ENCODE measurements around the gene ASB18.

Gene ASB18, protein sequence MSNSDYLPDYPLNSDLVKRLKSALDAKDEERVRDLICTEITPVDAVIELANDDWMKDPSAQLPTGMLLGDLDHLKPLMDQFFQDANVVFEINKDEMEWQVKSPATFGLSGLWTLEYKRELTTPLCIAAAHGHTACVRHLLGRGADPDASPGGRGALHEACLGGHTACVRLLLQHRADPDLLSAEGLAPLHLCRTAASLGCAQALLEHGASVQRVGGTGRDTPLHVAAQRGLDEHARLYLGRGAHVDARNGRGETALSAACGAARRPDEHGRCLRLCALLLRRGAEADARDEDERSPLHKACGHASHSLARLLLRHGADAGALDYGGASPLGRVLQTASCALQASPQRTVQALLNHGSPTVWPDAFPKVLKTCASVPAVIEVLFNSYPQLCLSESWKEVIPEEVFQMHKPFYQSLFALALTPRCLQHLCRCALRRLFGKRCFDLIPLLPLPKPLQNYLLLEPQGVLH

DNA sequence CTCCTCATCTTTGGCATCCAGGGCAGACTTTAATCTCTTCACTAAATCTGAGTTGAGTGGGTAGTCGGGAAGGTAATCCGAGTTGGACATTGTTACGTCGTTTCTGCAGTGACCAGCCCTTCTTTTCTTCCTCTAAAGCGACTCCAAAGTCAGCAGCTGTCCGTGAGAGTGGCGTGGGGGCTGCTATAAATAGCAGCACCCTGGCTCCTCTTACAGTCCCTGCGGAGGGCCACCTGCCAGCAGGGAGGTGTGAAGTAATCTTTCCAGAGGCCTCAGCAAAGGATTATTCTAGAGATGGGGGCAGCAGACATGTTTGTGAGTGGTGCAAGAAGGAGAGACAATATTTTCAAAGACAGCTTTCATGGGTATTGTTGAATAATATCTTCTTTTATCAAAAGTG lies at the start of gene ASB18:
TSS of gene ASB18 (minus strand) at position 151 of the 400 bp plus-strand sequence. CDS start at position 90, 61 bp downstream.
- no peak within 1 kb of the TSS for H3K27ac ChIP-seq (ENCODE audit: low read depth, low read length)
- H3K4me3 ChIP-seq (ENCODE audit: low read depth, low read length), result no peak within 1 kb of the TSS
- H3K9me3 ChIP-seq (ENCODE audit: control insufficient read depth, insufficient read depth, low read length), result peaks cover 4% of the 10 kb centered on the region; the same call in 1 of the 2 replicates
- H3K36me3 ChIP-seq (ENCODE audit: control insufficient read depth, insufficient read depth, low read length), result no peaks in the 10 kb centered on the region
- H3K4me1 ChIP-seq (ENCODE audit: control insufficient read depth, insufficient read depth, low read length), result no peaks in the 10 kb centered on the region
- H3K27me3 ChIP-seq (ENCODE audit: control insufficient read depth, insufficient read depth, low read length), result no peaks in the 10 kb centered on the region
- no peak within 1 kb of the TSS for H3K9ac ChIP-seq (ENCODE audit: low read depth, low read length)

DNA sequence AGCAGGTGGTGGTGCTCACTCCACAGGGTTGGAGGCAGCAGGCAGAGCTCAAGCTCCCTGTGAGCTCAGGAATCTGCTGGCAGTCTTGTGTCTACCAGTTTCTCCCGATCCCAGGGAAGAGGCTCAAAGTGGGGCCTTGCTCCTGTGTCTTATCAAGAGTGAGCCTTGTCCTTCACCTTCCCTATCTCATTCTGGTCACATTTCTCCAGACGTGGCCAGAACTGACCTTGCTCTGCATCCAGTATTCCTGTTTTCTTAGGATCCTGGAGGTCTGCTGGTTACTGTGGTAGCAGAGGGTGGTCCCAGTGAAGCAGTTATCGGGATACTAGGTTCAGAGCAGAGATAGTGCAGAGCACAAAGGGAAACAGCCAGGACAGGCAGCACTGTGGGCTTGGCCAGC lies 47.1 kb upstream of the ASB18 start:
- Histone ChIP-seq H3K4me3 (ENCODE audit: low read depth, low read length) (no peak overlapping the region), H3K27me3 (ENCODE audit: control insufficient read depth, insufficient read depth, low read length) (0 out of 2 replicates have a peak, but pooled peaks cover 3% of the 10 kb centered on the region), H3K9ac (ENCODE audit: low read depth, low read length) (no peak overlapping the region), H3K9me3 (ENCODE audit: control insufficient read depth, insufficient read depth, low read length) (no peaks in the 10 kb centered on the region), H3K36me3 (ENCODE audit: control insufficient read depth, insufficient read depth, low read length) (no peaks in the 10 kb centered on the region), H3K4me1 (ENCODE audit: control insufficient read depth, insufficient read depth, low read length) (peaks cover 17% of the 10 kb centered on the region), H3K27ac (ENCODE audit: low read depth, low read length) (no peak overlapping the region)

DNA sequence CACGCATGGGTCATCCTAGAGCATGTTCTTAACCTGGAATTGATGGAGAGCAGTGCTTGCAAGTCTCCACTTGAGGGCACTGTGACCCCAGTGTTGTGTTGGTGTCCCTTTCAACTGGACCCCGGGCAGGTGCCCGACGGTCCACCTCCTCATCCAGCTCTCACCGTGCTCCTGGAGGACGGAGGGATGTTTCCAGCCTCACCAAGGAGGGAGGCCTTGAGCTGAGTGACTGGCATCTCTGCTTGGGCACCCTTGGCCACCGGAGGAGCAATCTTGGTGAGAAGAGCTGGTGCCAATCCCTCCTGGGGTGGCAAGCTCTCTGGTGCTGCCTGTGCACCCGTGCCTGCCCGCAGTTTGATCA lies 45.4 kb upstream of the ASB18 start:
- Histone ChIP-seq H3K27me3 (ENCODE audit: control insufficient read depth, insufficient read depth, low read length) (0 out of 2 replicates have a peak, but pooled peaks cover 3% of the 10 kb centered on the region), H3K36me3 (ENCODE audit: control insufficient read depth, insufficient read depth, low read length) (no peaks in the 10 kb centered on the region), H3K9ac (ENCODE audit: low read depth, low read length) (no peak overlapping the region), H3K4me3 (ENCODE audit: low read depth, low read length) (no peak overlapping the region), H3K9me3 (ENCODE audit: control insufficient read depth, insufficient read depth, low read length) (no peaks in the 10 kb centered on the region), H3K27ac (ENCODE audit: low read depth, low read length) (no peak overlapping the region), H3K4me1 (ENCODE audit: control insufficient read depth, insufficient read depth, low read length) (peaks cover 17% of the 10 kb centered on the region)

DNA sequence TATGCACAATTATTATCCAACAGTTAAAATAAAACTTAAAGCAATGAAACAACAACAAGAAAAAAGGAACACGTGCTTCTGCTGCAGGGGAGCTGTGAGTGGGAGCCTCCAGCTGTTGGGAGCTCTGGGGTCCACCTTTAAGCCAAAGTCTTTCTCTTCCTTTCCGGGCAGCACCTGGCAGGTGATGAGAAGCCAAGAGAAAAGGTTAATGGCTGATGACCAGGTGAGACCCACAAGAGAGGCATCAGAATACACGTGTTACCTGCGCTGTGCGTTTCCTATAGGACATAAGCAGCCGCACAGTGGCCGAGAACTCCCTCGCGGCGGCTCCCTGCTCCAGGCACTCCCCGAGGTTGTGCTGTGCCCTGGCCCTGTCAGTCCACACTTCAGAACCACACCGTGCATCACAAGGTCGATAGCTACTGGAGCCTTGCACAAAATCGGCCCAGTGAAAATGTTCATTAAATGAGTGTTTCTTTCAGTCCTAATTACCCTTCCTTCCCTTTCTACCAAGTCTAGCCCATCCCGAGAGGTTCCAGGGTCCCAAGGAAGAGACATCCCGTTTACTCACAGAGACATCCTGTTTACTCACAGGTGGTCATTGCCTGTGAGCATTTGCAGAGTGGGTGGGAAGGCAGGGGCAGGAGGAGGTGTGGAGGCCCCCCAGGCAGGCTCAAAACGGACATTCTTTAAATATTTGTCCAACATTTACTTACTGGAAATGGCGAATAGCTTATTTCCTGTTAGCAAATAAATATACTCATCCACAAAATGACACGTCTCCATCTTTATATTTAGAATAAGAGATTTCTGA lies 44.9 kb upstream of the ASB18 start:
- no peak overlapping the region for H3K27ac ChIP-seq (ENCODE audit: low read depth, low read length)
- H3K9ac ChIP-seq (ENCODE audit: low read depth, low read length), result no peak overlapping the region
- H3K4me1 ChIP-seq (ENCODE audit: control insufficient read depth, insufficient read depth, low read length), result peaks cover 17% of the 10 kb centered on the region
- no peaks in the 10 kb centered on the region for H3K9me3 ChIP-seq (ENCODE audit: control insufficient read depth, insufficient read depth, low read length)
- H3K27me3 ChIP-seq (ENCODE audit: control insufficient read depth, insufficient read depth, low read length), result 0 out of 2 replicates have a peak, but pooled peaks cover 3% of the 10 kb centered on the region
- no peak overlapping the region for H3K4me3 ChIP-seq (ENCODE audit: low read depth, low read length)
- no peaks in the 10 kb centered on the region for H3K36me3 ChIP-seq (ENCODE audit: control insufficient read depth, insufficient read depth, low read length)

DNA sequence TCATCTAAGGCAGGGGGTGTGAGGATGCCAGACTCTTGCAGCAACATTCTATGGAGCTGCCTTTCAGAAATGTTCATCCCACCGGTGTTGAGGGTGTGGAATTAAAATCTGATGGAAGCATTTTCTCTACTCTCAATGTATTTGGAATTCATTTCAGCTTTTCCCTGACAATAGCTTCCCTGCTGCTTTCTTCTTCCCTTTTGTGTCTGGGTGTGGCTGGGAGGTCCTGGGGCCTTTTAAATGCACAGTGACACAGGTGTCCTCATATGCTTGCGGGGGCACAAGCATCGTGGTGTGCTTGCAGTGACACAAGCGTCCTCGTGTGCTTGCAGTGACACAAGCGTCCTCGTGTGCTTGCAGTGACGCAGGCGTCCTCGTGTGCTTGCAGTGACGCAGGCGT lies 43.4 kb upstream of the ASB18 start:
- Histone ChIP-seq H3K9ac (ENCODE audit: low read depth, low read length) (no peak overlapping the region), H3K4me1 (ENCODE audit: control insufficient read depth, insufficient read depth, low read length) (peaks cover 17% of the 10 kb centered on the region), H3K27ac (ENCODE audit: low read depth, low read length) (no peak overlapping the region), H3K4me3 (ENCODE audit: low read depth, low read length) (no peak overlapping the region), H3K27me3 (ENCODE audit: control insufficient read depth, insufficient read depth, low read length) (0 out of 2 replicates have a peak, but pooled peaks cover 3% of the 10 kb centered on the region), H3K9me3 (ENCODE audit: control insufficient read depth, insufficient read depth, low read length) (no peaks in the 10 kb centered on the region), H3K36me3 (ENCODE audit: control insufficient read depth, insufficient read depth, low read length) (no peaks in the 10 kb centered on the region)

DNA sequence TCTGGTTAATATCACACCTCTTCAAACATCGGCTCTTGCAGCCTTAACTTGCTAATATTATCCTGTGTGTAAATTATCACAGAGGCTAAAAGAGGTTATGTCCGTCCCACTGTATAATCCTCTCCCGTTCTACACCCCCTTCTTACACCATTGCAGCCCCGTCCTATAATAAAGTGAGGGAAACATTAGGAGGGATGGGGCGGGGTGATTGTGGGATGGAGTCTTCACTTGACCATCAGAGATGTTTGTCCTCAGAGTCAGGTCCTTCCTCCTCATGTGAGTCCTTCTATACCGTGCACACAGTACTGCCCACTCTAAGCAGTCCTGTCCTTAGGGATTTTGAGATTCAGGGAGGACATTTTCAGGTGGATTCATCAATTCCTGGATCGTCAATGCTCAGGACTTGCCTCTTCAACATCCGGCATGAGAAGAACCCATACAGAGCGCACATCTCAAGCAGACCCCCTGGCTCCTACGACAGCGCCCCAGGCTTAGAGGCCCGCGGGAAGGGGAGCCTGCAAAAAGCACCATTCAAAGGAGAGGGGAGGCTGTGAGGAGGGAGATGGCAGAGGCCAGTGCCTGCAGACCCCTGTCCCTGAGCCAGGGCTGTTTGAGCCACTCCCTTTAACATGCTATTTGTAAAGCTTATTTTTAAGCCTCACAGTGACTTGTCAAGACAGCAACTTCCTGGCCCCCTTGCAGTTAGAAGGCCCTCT lies 42.8 kb upstream of the ASB18 start:
- H3K9ac ChIP-seq (ENCODE audit: low read depth, low read length), result no peak overlapping the region
- no peak overlapping the region for H3K27ac ChIP-seq (ENCODE audit: low read depth, low read length)
- H3K36me3 ChIP-seq (ENCODE audit: control insufficient read depth, insufficient read depth, low read length), result no peaks in the 10 kb centered on the region
- H3K4me3 ChIP-seq (ENCODE audit: low read depth, low read length), result no peak overlapping the region
- 0 out of 2 replicates have a peak, but pooled peaks cover 3% of the 10 kb centered on the region for H3K27me3 ChIP-seq (ENCODE audit: control insufficient read depth, insufficient read depth, low read length)
- peaks cover 17% of the 10 kb centered on the region for H3K4me1 ChIP-seq (ENCODE audit: control insufficient read depth, insufficient read depth, low read length)
- H3K9me3 ChIP-seq (ENCODE audit: control insufficient read depth, insufficient read depth, low read length), result no peaks in the 10 kb centered on the region

DNA sequence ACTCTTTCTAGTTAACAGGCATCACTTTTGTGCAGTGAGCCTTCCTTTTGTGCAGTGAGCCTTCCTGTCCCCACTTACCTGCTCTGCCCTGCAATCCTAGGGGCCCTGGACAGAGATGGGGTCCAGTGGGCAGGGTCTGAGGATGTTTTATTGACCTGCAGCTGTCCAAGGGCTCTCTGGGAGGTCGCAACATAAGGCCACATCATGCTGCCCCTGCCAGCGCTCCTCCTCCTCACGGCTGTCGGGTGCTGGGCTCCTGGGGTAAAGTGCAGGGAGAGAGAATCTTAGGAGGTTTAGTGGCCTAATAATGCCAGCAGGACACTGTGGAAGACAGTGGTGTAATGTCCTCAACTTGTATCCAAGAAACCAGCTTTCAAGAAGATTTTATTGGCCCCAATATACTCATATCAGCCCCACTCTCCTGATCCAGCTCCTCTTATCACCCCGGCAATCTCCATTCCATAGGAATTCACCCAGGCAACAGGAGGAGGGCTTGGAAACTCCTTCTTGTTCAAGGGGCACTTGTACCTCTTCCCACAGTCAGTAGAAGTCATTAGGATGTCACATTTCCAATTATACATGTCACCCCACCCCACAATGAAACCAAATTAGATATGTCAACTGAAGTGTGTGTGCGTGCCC lies 41.9 kb upstream of the ASB18 start:
- H3K4me3 ChIP-seq (ENCODE audit: low read depth, low read length), result no peak overlapping the region
- no peak overlapping the region for H3K9ac ChIP-seq (ENCODE audit: low read depth, low read length)
- H3K27ac ChIP-seq (ENCODE audit: low read depth, low read length), result no peak overlapping the region
- peaks cover 17% of the 10 kb centered on the region for H3K4me1 ChIP-seq (ENCODE audit: control insufficient read depth, insufficient read depth, low read length)
- 0 out of 2 replicates have a peak, but pooled peaks cover 3% of the 10 kb centered on the region for H3K27me3 ChIP-seq (ENCODE audit: control insufficient read depth, insufficient read depth, low read length)
- H3K36me3 ChIP-seq (ENCODE audit: control insufficient read depth, insufficient read depth, low read length), result no peaks in the 10 kb centered on the region
- H3K9me3 ChIP-seq (ENCODE audit: control insufficient read depth, insufficient read depth, low read length), result no peaks in the 10 kb centered on the region

DNA sequence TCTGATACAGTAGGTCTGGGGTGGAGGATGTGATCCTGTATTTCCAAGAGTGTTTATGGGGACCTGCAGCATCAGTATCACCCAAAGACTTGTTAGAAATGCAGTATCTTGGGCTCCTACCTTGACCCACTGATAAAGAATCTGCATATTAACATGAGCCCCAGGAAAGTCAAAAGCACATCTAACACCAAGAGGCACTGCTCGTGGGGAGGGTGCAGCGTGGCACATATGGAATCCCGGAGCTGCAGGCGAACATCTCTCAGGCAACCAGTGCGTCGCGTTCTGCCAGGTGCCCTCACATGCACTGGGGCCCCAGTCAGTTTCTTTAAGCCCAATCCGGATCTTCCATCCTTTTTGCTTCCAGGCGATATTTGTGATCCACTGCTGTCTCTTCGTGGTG lies 41.3 kb upstream of the ASB18 start:
- Histone ChIP-seq H3K9me3 (ENCODE audit: control insufficient read depth, insufficient read depth, low read length) (no peaks in the 10 kb centered on the region), H3K4me1 (ENCODE audit: control insufficient read depth, insufficient read depth, low read length) (peaks cover 17% of the 10 kb centered on the region), H3K27ac (ENCODE audit: low read depth, low read length) (no peak overlapping the region), H3K9ac (ENCODE audit: low read depth, low read length) (no peak overlapping the region), H3K36me3 (ENCODE audit: control insufficient read depth, insufficient read depth, low read length) (no peaks in the 10 kb centered on the region), H3K4me3 (ENCODE audit: low read depth, low read length) (no peak overlapping the region), H3K27me3 (ENCODE audit: control insufficient read depth, insufficient read depth, low read length) (0 out of 2 replicates have a peak, but pooled peaks cover 3% of the 10 kb centered on the region)

DNA sequence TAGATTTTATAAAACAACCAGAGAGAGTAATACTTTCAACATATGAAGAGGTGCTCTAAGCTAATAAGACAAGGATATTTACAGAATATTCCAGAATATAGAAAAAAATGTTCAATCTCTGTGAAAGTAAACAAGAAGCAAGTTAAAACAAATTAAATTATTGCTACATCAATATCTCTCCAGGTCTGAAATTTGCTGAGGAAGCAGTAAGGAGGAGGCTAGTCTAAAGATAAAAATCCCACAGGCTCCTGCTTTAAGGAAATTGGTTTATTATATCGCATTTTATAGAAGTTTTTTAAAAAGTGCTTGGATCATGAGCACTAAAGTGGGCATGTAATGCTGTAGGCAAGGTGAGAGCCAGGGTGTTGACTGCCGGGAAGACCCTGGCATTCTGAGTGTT lies 39.7 kb upstream of the ASB18 start:
- H3K27ac ChIP-seq (ENCODE audit: low read depth, low read length), result no peak overlapping the region
- no peak overlapping the region for H3K4me3 ChIP-seq (ENCODE audit: low read depth, low read length)
- 0 out of 2 replicates have a peak, but pooled peaks cover 3% of the 10 kb centered on the region for H3K27me3 ChIP-seq (ENCODE audit: control insufficient read depth, insufficient read depth, low read length)
- H3K9ac ChIP-seq (ENCODE audit: low read depth, low read length), result no peak overlapping the region
- H3K36me3 ChIP-seq (ENCODE audit: control insufficient read depth, insufficient read depth, low read length), result no peaks in the 10 kb centered on the region
- H3K9me3 ChIP-seq (ENCODE audit: control insufficient read depth, insufficient read depth, low read length), result no peaks in the 10 kb centered on the region
- peaks cover 17% of the 10 kb centered on the region for H3K4me1 ChIP-seq (ENCODE audit: control insufficient read depth, insufficient read depth, low read length)

DNA sequence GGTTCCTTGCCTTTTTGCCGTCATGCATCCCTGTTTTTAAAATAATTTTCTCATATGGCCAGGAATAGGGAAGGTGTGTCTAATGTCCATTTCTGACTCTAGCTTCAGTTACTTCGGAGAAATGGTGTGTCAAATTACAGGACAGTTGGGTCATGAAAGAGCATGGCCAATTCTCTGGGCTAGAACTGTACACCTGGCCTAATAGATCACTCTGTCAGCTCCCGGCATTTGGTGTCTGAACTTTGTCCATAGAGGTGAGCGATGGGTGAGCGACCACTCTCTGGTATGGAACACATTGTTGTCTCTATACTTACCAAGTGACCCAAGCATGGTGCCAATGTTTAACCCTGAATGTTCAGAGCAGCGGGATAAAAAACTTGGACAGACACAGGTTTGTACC lies 38.3 kb upstream of the ASB18 start:
- no peak overlapping the region for H3K27ac ChIP-seq (ENCODE audit: low read depth, low read length)
- H3K9me3 ChIP-seq (ENCODE audit: control insufficient read depth, insufficient read depth, low read length), result no peaks in the 10 kb centered on the region
- H3K4me1 ChIP-seq (ENCODE audit: control insufficient read depth, insufficient read depth, low read length), result peaks cover 9% of the 10 kb centered on the region
- H3K27me3 ChIP-seq (ENCODE audit: control insufficient read depth, insufficient read depth, low read length), result no peaks in the 10 kb centered on the region
- no peak overlapping the region for H3K9ac ChIP-seq (ENCODE audit: low read depth, low read length)
- no peaks in the 10 kb centered on the region for H3K36me3 ChIP-seq (ENCODE audit: control insufficient read depth, insufficient read depth, low read length)
- no peak overlapping the region for H3K4me3 ChIP-seq (ENCODE audit: low read depth, low read length)
